Cardiac muscle cell (in vitro differentiated cells and primary cell): ENCODE data around the gene DNAH7. TPM values are rescaled to one million over a fixed set of nuclear protein-coding genes. Genes with fewer than 3 reads are reported as not detected.

Experiments used
- DNase-seq, 2 donors: peaks; one replicate each; pipeline versions ENCODE4 v3.0.0 to v3.0.0-alpha.2; 2010 to 2017; ENCODE audit warnings: low read depth in 1 of 2, low spot score in 1 of 2
- H3K27ac ChIP-seq: fragments of 200-600 bp; sonication (generic); 2 replicates; pipeline ENCODE4 v1.5.1; 2016
- H3K27me3 ChIP-seq: fragments of 200-600 bp; sonication (generic); 2 replicates; pipeline ENCODE4 v1.6.0; 2016; ENCODE audit warnings: control low read depth
- H3K36me3 ChIP-seq: fragments of 200-600 bp; sonication (generic); 2 replicates; pipeline ENCODE4 v1.5.1; 2016; ENCODE audit warnings: control low read depth
- H3K4me1 ChIP-seq: fragments of 200-600 bp; sonication (generic); 2 replicates; pipeline ENCODE4 v1.8.1; 2017; ENCODE audit warnings: low read depth, mild to moderate bottlenecking, mixed run types
- H3K4me3 ChIP-seq: fragments of 200-600 bp; sonication (generic); 2 replicates; pipeline ENCODE4 v1.5.1; 2016; ENCODE audit warnings: mild to moderate bottlenecking
- H3K9me3 ChIP-seq: fragments of 200-600 bp; sonication (generic); 2 replicates; pipeline ENCODE4 v1.5.1; 2017; ENCODE audit warnings: low read depth, mild to moderate bottlenecking, control low read depth
- polyA plus RNA-seq: library from polyadenylated mRNA; unstranded; fragments of >200 nt; fragmentation: Nextera tagmentation; extraction: Ambion mirVana; gene quantifications from 2 replicates; pipeline ENCODE4 v1.2.1, GENCODE V29; 2016
- total RNA-seq: library from RNA; depleted of rRNA; stranded (reverse); fragments of >200 nt; gene quantifications from 2 replicates; pipeline ENCODE4 v1.2.3, GENCODE V29; 2016
- TF ChIP-seq, protein P1 (sequence below): IDR thresholded peaks from 2 replicates; pipeline ENCODE4 v1.5.1; 2012; ENCODE audit warnings: low read depth, mild to moderate bottlenecking, low read length

Gene DNAH7
- total and polyA plus RNA-seq, 2 experiments from 2014 or later: 0.75 to 1.8 TPM

DNA sequence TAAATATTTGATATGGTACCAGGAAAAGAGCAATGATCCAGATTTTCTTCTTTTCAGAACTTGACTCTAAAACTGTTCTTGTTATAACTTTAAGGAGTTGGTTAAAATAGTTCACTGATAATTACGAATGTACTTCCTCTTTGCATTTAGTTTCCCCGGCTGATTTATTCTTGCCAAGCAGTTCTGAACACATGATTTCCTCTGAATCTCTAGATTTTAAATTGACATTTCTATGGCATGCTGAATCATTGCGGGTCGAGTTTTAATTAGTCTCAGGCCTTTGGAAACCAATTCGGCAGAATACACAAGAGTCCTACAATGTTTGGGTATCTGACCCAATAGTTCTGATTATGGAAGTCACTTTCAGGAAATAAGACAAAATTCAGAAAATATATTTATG lies 37.3 kb upstream of the DNAH7 start:
- H3K27ac ChIP-seq: no peak overlapping the region
- H3K9me3 ChIP-seq: no peaks in the 10 kb centered on the region
- no peaks in the 10 kb centered on the region for H3K4me1 ChIP-seq
- no peaks in the 10 kb centered on the region for H3K27me3 ChIP-seq
- H3K36me3 ChIP-seq: no peaks in the 10 kb centered on the region
- TF ChIP-seq, protein P1, sequence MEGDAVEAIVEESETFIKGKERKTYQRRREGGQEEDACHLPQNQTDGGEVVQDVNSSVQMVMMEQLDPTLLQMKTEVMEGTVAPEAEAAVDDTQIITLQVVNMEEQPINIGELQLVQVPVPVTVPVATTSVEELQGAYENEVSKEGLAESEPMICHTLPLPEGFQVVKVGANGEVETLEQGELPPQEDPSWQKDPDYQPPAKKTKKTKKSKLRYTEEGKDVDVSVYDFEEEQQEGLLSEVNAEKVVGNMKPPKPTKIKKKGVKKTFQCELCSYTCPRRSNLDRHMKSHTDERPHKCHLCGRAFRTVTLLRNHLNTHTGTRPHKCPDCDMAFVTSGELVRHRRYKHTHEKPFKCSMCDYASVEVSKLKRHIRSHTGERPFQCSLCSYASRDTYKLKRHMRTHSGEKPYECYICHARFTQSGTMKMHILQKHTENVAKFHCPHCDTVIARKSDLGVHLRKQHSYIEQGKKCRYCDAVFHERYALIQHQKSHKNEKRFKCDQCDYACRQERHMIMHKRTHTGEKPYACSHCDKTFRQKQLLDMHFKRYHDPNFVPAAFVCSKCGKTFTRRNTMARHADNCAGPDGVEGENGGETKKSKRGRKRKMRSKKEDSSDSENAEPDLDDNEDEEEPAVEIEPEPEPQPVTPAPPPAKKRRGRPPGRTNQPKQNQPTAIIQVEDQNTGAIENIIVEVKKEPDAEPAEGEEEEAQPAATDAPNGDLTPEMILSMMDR: no peak
- DNase-seq: no peak
- no peak overlapping the region for H3K4me3 ChIP-seq

DNA sequence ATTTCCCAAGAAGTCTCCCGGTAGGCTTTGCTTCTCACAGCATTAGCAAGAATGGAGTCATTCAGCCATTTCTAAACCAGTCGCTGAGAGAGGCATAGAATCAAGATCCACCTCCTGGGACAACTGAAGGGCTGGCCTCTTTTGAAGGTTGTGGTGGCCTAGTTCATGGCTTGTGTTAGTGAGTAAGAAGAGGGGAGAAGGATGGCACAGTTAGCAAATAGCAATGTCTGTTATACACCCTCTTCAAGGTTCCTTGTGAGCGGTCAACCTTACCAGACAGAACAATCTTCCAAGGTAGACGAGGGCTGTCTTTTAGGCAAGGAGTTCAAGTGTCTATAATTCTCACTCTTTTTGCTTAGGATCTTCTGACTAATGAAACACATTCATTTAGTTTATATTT lies 35.4 kb upstream of the DNAH7 start:
- no peaks in the 10 kb centered on the region for H3K9me3 ChIP-seq
- TF ChIP-seq, protein P1: no peak
- DNase-seq: no peak
- no peak overlapping the region for H3K27ac ChIP-seq
- no peaks in the 10 kb centered on the region for H3K36me3 ChIP-seq
- no peaks in the 10 kb centered on the region for H3K27me3 ChIP-seq
- H3K4me3 ChIP-seq: no peak overlapping the region
- no peaks in the 10 kb centered on the region for H3K4me1 ChIP-seq

DNA sequence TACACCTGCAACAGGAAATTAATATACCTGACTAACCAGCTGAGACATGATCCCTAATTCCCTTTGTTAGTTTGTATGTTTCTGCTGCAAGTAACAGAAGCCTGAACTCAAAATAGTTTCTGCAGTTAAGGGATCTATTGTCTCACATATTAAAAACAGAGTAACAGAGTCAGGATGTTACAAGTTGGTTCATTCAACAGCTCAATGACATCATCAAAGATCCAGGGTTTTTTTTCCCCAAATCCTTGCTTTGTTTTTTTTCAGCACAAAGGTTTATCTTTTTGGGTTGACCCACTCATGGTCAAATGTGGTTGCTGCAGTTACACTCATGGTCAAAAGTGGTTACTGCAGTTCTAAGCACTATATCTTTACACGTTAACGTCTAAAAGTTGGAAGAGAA lies 35.0 kb upstream of the DNAH7 start:
- Histone ChIP-seq H3K9me3 (no peaks in the 10 kb centered on the region), H3K36me3 (no peaks in the 10 kb centered on the region), H3K4me1 (no peaks in the 10 kb centered on the region), H3K4me3 (no peak overlapping the region), H3K27me3 (no peaks in the 10 kb centered on the region), H3K27ac (no peak overlapping the region)
- DNase-seq: no peak
- TF ChIP-seq, protein P1: no peak

DNA sequence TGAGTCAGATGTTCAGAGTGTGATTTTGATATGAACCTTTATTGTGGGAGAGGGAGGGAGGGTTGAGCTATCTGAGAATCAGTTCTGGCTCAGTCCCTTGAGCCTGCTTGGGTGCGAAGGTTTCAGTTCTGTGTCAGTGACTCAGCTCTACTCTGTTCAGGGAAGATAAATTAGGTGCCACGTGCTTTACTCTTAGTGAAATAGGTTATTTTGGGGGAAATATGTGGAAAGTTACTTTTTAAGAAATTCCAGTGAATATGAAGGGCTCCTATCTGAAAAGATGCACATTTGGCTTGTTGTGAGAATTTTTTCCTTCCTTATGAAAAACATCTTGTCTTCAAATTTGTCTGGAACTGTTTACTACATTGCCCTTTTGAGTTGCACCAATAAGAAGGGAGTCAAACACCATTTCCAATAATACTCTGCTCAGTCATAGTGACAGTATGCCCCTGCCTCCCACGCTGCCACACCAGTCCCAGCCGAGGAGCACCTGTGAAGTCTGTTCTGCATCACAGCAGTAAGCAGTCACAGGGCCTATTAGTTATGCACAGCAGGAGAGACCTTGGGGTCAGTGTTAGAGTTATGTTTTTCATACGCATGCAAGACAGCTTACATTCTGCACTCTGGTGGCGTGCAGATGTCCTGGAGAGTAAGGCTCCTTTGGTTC lies 32.8 kb upstream of the DNAH7 start:
- Histone ChIP-seq H3K4me1 (no peaks in the 10 kb centered on the region), H3K27me3 (no peaks in the 10 kb centered on the region), H3K36me3 (no peaks in the 10 kb centered on the region), H3K27ac (no peak overlapping the region), H3K9me3 (no peaks in the 10 kb centered on the region), H3K4me3 (no peak overlapping the region)
- TF ChIP-seq, protein P1: no peak
- DNase-seq: peak in 1 of 2 donors; percentile 43

DNA sequence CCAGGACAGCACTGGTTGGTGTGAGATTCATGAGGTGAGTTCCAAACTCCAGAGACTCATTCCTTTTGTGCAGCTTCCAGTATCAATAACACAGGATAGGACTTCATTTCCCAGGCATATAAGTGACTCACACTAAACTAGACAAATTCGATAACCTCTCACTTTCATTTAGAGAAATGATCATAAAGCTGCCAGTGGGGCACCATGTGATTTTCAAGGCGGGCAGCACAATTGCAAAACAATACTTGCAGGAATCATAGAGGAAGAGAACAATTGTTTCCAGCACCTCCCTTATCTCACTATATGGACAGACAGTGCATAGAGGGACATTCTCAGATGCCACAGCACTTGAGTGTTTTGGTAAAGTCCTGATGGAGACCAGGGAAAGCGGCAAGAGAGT lies 31.3 kb upstream of the DNAH7 start:
- DNase-seq: no peak
- Histone ChIP-seq H3K36me3 (no peaks in the 10 kb centered on the region), H3K27ac (no peak overlapping the region), H3K9me3 (no peaks in the 10 kb centered on the region), H3K27me3 (no peaks in the 10 kb centered on the region), H3K4me3 (no peak overlapping the region), H3K4me1 (no peaks in the 10 kb centered on the region)
- TF ChIP-seq, protein P1: no peak
